Lower leg skin (tissue), 4 donors: ENCODE measurements around the gene PHACTR4. TPM values are rescaled to one million over a fixed set of nuclear protein-coding genes. Genes with fewer than 3 reads are reported as not detected.

Experiments used
- DNase-seq, 2 donors: peaks; one replicate each; pipeline ENCODE4 v3.0.0-alpha.2; 2019; ENCODE audit warnings: low spot score in 2 of 2
- H3K4me3 ChIP-seq: fragments of 200-600 bp; sonication (generic); 2 replicates; pipeline ENCODE4 v1.5.1; 2017; ENCODE audit warnings: mild to moderate bottlenecking, low read depth; ENCODE audit not compliant: poor library complexity, severe bottlenecking
- CTCF ChIP-seq, 3 donors: fragments of 450-650 bp; IDR thresholded peaks; one replicate each; pipeline ENCODE4 v1.5.1; 2016; ENCODE audit warnings: antibody characterized with exemption in 3 of 3, mild to moderate bottlenecking in 3 of 3, moderate library complexity in 2 of 3
- POLR2A ChIP-seq, 2 donors: fragments of 450-650 bp; IDR thresholded peaks; one replicate each; pipeline ENCODE4 v1.6.1; 2016 to 2017; ENCODE audit warnings: antibody characterized with exemption in 2 of 2, mild to moderate bottlenecking in 1 of 2, moderate library complexity in 1 of 2
- WGBS, 2 donors: methylation state at CpG; one replicate each; pipeline ENCODE4 v1.1.5; 2018; 5-methylcytosine and 5-hydroxymethylcytosine counted together
- intact Hi-C: fragments of 100-400 bp; cut with DNase I; formaldehyde crosslinking; loops from one replicate; pipeline ENCODE4 v1.15.0; 2023; ENCODE audit warnings: low total_unique reads
- total RNA-seq, 4 donors: library from RNA; depleted of rRNA; stranded (reverse); fragments of >200 nt; gene quantifications; one replicate each; pipeline ENCODE4 v1.1.0, GENCODE V29; 2016

Gene PHACTR4
- total RNA-seq, 4 donors from 2014 or later, result 32.8 to 54.1 (median 51.2) TPM

GRCh38 chr1:28417926-28418637 is 48.5 kb downstream of the PHACTR4 start:
- TF ChIP-seq POLR2A (IDR thresholded peaks at IDR 0.05), result no peak
- TF ChIP-seq CTCF (IDR thresholded peaks at IDR 0.05), result no peak
- intact Hi-C loops, result no loop called here
- DNase-seq, result no peak
- H3K4me3 ChIP-seq, result no peak overlapping the region
- WGBS, 2 donors, result 93 to 96% methylated on average over 4 of the region's 4 CpGs

- WGBS, 2 donors, result 65 to 81% methylated on average over 1 of the region's 1 CpG
- H3K4me3 ChIP-seq, result no peak overlapping the region
- TF ChIP-seq CTCF (IDR thresholded peaks at IDR 0.05), result no peak
- TF ChIP-seq POLR2A (IDR thresholded peaks at IDR 0.05), result no peak
- no peak for DNase-seq
- intact Hi-C loops, result no loop called here
These were observed 52.2 kb downstream of the PHACTR4 start for GRCh38 chr1:28421744-28422143.

GRCh38 chr1:28426831-28427230 is 57.3 kb downstream of the PHACTR4 start:
- H3K4me3 ChIP-seq, result no peak overlapping the region
- intact Hi-C loops, result no loop called here
- no peak for TF ChIP-seq POLR2A (IDR thresholded peaks at IDR 0.05)
- TF ChIP-seq CTCF (IDR thresholded peaks at IDR 0.05), result no peak
- no peak for DNase-seq
- WGBS, 2 donors, result 83 to 97% methylated on average over 1 of the region's 1 CpG

GRCh38 chr1:28428012-28428411 is 58.5 kb downstream of the PHACTR4 start:
- TF ChIP-seq POLR2A (IDR thresholded peaks at IDR 0.05) (no peak), CTCF (IDR thresholded peaks at IDR 0.05) (no peak)
- H3K4me3 ChIP-seq, result no peak overlapping the region
- intact Hi-C loops, result no loop called here
- no peak for DNase-seq
- WGBS, 2 donors, result 74 to 83% methylated on average over 1 of the region's 1 CpG

GRCh38 chr1:28428990-28429520 is 59.5 kb downstream of the PHACTR4 start:
- WGBS, 2 donors, result 88 to 89% methylated on average over 6 of the region's 6 CpGs
- no peak for DNase-seq
- H3K4me3 ChIP-seq, result no peak overlapping the region
- TF ChIP-seq CTCF (IDR thresholded peaks at IDR 0.05), result no peak
- no peak for TF ChIP-seq POLR2A (IDR thresholded peaks at IDR 0.05)
- intact Hi-C loops, result no loop called here
